Parathyroid adenoma (tissue), 2 donors: ENCODE measurements around the gene GLP1R.

Experiments
- H2AFZ ChIP-seq: fragments of 300-600 bp; sonication (generic); one replicate; pipeline ENCODE4 v1.7.0; 2017; ENCODE audit warnings: antibody characterized with exemption, mild to moderate bottlenecking
- H3K27ac ChIP-seq: fragments of 300-600 bp; sonication (generic); one replicate; pipeline ENCODE4 v1.7.0; 2017
- H3K27me3 ChIP-seq: fragments of 300-600 bp; sonication (generic); one replicate; pipeline ENCODE4 v1.7.0; 2017; ENCODE audit warnings: low read length; ENCODE audit not compliant: control insufficient read depth, insufficient read depth
- H3K36me3 ChIP-seq: fragments of 300-600 bp; sonication (generic); one replicate; pipeline ENCODE4 v1.7.0; 2017; ENCODE audit warnings: low read length; ENCODE audit not compliant: control insufficient read depth, insufficient read depth
- H3K4me1 ChIP-seq: fragments of 300-600 bp; sonication (generic); one replicate; pipeline ENCODE4 v1.7.0; 2017; ENCODE audit warnings: control low read depth
- H3K4me2 ChIP-seq: fragments of 300-600 bp; sonication (generic); one replicate; pipeline ENCODE4 v1.7.0; 2017; ENCODE audit warnings: low read length
- H3K4me3 ChIP-seq: fragments of 300-600 bp; sonication (generic); one replicate; pipeline ENCODE4 v1.7.0; 2017; ENCODE audit warnings: low read depth, low read length
- H3K79me2 ChIP-seq: fragments of 300-600 bp; sonication (generic); one replicate; pipeline ENCODE4 v1.7.0; 2017; ENCODE audit warnings: control low read depth
- H3K9ac ChIP-seq: fragments of 300-600 bp; sonication (generic); one replicate; pipeline ENCODE4 v1.7.0; 2017; ENCODE audit warnings: mild to moderate bottlenecking
- H3K9me3 ChIP-seq: fragments of 300-600 bp; sonication (generic); one replicate; pipeline ENCODE4 v1.7.0; 2017; ENCODE audit warnings: low read length; ENCODE audit not compliant: control insufficient read depth
- TF ChIP-seq, protein P1 (sequence below): fragments of 300-600 bp; sonication (generic); IDR thresholded peaks from one replicate; pipeline ENCODE4 v1.7.0; 2017; ENCODE audit warnings: antibody characterized with exemption, mild to moderate bottlenecking
- donor health status: primary hyperparathyroidism.

GLP1R gene

DNA sequence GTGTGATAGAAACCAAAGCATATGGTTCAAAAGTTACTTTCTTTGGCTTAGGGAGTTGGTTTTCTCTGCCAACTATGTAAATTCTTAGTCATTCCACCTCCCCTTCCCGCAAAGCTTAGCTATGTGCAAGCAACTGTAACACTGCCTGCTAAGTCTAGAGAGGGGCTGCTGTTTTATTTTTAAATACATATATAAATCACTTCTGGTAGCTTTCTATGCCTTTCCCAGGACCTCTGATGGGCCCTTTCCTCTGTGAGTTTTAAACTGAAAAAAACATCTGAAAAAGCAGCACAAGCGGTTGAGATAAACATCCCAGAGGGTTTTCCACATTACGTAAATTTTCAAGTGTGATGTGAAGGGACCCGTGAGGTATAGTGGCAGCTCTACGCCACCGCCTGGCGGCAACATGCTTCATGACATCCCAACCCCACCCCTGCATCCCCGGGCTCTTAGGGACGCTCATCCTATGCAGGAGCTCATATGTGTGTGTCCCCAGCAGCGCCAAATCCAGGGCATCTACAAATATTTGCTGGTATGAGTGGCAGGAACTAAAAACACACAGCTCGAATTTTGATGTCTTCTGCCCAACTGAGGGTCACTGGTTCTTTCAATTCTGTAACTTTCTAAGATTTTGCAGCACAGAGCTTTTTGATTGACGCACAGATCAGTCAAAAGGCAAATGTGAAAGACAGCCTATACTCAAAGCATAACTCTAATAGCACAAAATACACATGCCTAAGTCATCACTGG, 53.7 kb downstream of the GLP1R start:
- TF ChIP-seq, protein P1, sequence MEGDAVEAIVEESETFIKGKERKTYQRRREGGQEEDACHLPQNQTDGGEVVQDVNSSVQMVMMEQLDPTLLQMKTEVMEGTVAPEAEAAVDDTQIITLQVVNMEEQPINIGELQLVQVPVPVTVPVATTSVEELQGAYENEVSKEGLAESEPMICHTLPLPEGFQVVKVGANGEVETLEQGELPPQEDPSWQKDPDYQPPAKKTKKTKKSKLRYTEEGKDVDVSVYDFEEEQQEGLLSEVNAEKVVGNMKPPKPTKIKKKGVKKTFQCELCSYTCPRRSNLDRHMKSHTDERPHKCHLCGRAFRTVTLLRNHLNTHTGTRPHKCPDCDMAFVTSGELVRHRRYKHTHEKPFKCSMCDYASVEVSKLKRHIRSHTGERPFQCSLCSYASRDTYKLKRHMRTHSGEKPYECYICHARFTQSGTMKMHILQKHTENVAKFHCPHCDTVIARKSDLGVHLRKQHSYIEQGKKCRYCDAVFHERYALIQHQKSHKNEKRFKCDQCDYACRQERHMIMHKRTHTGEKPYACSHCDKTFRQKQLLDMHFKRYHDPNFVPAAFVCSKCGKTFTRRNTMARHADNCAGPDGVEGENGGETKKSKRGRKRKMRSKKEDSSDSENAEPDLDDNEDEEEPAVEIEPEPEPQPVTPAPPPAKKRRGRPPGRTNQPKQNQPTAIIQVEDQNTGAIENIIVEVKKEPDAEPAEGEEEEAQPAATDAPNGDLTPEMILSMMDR, result no peak
- Histone ChIP-seq H3K4me2 (no peak overlapping the region), H3K9ac (no peak overlapping the region), H3K27me3 (no peaks in the 10 kb centered on the region), H3K4me3 (no peak overlapping the region), H3K4me1 (no peaks in the 10 kb centered on the region), H3K36me3 (no peaks in the 10 kb centered on the region), H3K9me3 (no peaks in the 10 kb centered on the region), H2AFZ (no peak overlapping the region), H3K27ac (no peak overlapping the region), H3K79me2 (no peaks in the 10 kb centered on the region)

DNA sequence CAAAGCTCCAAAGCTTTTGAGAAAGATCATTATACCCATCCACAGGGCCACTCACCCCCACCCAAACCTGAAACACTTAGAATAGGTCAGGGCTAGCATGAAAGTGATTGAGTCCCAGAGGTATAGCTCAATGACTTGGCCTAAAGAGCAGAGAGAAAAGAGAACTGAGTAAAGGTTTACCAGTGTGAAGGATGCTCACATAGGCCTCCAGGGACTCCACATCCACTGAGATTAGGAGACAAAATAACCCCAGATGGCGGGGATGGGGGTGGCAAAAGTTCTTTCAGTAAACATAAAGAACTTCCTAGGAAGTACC, 54.2 kb downstream of the GLP1R start:
- H2AFZ ChIP-seq, result no peak overlapping the region
- H3K4me1 ChIP-seq, result peaks cover 5% of the 10 kb centered on the region
- no peaks in the 10 kb centered on the region for H3K9me3 ChIP-seq
- H3K9ac ChIP-seq, result no peak overlapping the region
- no peak overlapping the region for H3K27ac ChIP-seq
- TF ChIP-seq, protein P1, result no peak
- H3K36me3 ChIP-seq, result no peaks in the 10 kb centered on the region
- H3K4me3 ChIP-seq, result no peak overlapping the region
- H3K79me2 ChIP-seq, result no peaks in the 10 kb centered on the region
- no peaks in the 10 kb centered on the region for H3K27me3 ChIP-seq
- no peak overlapping the region for H3K4me2 ChIP-seq

DNA sequence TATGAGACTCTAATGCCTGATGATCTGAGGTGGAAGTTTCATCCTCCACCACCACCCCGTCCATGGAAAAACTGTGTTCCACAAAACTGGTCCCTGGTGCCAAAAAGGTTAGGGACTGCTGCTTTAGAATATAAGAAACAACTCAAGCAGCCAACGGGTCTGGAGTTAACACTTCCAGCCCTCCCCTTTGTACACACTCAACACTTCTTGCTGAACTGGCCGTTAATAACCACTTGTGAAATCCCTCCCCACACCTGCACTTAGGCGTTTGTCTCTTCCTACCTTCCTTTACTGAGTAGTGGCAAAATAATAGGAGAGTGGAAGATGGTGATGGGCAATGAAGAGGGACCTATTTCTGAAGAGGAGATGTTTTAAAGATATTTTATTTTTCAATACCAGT, 55.9 kb downstream of the GLP1R start:
- H3K4me1 ChIP-seq, result peaks cover 5% of the 10 kb centered on the region
- no peaks in the 10 kb centered on the region for H3K36me3 ChIP-seq
- no peak overlapping the region for H3K4me2 ChIP-seq
- no peaks in the 10 kb centered on the region for H3K27me3 ChIP-seq
- H3K4me3 ChIP-seq, result no peak overlapping the region
- H3K9me3 ChIP-seq, result no peaks in the 10 kb centered on the region
- TF ChIP-seq, protein P1, result no peak
- no peak overlapping the region for H3K27ac ChIP-seq
- H2AFZ ChIP-seq, result no peak overlapping the region
- H3K79me2 ChIP-seq, result peaks cover under 1% of the 10 kb centered on the region
- H3K9ac ChIP-seq, result no peak overlapping the region

DNA sequence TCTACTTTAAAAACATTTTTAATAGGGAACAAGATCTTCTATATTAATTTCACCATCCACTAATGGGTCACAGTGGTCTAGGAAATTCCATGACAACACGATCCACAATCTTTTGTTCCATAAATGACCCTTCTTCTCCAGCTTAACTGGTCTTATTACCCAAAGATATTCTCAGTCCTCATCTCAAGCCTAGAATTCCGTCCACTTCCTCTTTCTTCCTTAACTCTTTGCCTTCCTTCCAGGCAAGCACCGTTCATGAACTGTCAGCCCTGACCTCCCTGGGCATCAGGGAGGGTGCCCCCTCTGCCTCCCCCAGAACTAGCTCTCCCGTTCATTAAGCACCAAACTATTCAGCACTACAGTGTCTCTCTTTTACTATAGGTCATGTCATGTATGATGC, 58.5 kb downstream of the GLP1R start:
- Histone ChIP-seq H3K27ac (no peak overlapping the region), H3K36me3 (no peaks in the 10 kb centered on the region), H3K79me2 (peaks cover 6% of the 10 kb centered on the region), H3K27me3 (no peaks in the 10 kb centered on the region), H3K9ac (no peak overlapping the region), H2AFZ (no peak overlapping the region), H3K4me3 (no peak overlapping the region), H3K4me1 (peaks cover 5% of the 10 kb centered on the region), H3K4me2 (no peak overlapping the region), H3K9me3 (no peaks in the 10 kb centered on the region)
- TF ChIP-seq, protein P1, result no peak

DNA sequence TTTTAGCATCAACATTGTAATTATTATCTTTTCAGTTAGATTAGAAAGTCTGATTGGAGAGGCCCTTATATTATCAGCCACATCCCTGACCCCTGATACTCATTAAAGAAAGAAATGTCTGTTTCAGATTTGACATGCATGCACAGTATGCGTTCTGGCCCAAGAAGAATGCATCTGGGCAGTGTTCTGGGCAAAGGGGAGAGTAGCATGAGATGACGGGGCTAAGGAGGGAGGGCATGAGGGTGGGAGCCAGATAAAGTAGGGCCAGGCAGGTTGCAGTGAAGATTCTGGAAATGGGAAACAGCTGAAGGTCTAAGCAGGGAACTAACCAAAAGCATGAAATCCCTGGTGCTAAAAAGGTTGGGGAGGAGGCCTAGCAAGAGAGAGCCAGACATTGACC, 59.1 kb downstream of the GLP1R start:
- H3K79me2 ChIP-seq, result peaks cover 6% of the 10 kb centered on the region
- H3K27me3 ChIP-seq, result no peaks in the 10 kb centered on the region
- H3K4me3 ChIP-seq, result no peak overlapping the region
- no peaks in the 10 kb centered on the region for H3K36me3 ChIP-seq
- no peak overlapping the region for H3K4me2 ChIP-seq
- H3K27ac ChIP-seq, result no peak overlapping the region
- no peak overlapping the region for H3K9ac ChIP-seq
- H2AFZ ChIP-seq, result no peak overlapping the region
- H3K4me1 ChIP-seq, result peaks cover 5% of the 10 kb centered on the region
- no peaks in the 10 kb centered on the region for H3K9me3 ChIP-seq
- TF ChIP-seq, protein P1, result no peak
